H7 (cell line): ENCODE results near the gene ELAVL3. TPM values are rescaled to one million over a fixed set of nuclear protein-coding genes. Genes with fewer than 3 reads are reported as not detected.
A peak's percentile ranks its signal among the peaks of the same experiment; 100 is the strongest.
"Not testable (repeated sequence)": the region's sequence is repeated elsewhere in the genome, so short reads cannot be mapped to it uniquely, and the experiment has no call there.

Experiments
- DNase-seq: peaks from one replicate; pipeline ENCODE4 v3.0.0; 2012
- H3K27me3 ChIP-seq: 2 replicates; pipeline ENCODE4 v1.6.0; 2011; ENCODE audit warnings: mild to moderate bottlenecking, low read length; ENCODE audit not compliant: control insufficient read depth, insufficient read depth
- H3K36me3 ChIP-seq: replicated peaks from 2 replicates; pipeline ENCODE4 v1.5.1; 2011; ENCODE audit warnings: low read length; ENCODE audit not compliant: control insufficient read depth, insufficient read depth
- H3K4me3 ChIP-seq: 2 replicates; pipeline ENCODE4 v1.5.1; 2011; ENCODE audit warnings: low read depth, mild to moderate bottlenecking, control low read depth, low read length, moderate library complexity; ENCODE audit not compliant: insufficient read depth
- total RNA-seq: library from RNA; depleted of rRNA; stranded (reverse); fragments of >200 nt; shearing (Covaris generic); gene quantifications from 2 replicates; pipeline ENCODE4 v1.2.3, GENCODE V29; 2014

Gene ELAVL3
- total RNA-seq, 1 experiment from 2014 or later, result 0.17 TPM

DNA sequence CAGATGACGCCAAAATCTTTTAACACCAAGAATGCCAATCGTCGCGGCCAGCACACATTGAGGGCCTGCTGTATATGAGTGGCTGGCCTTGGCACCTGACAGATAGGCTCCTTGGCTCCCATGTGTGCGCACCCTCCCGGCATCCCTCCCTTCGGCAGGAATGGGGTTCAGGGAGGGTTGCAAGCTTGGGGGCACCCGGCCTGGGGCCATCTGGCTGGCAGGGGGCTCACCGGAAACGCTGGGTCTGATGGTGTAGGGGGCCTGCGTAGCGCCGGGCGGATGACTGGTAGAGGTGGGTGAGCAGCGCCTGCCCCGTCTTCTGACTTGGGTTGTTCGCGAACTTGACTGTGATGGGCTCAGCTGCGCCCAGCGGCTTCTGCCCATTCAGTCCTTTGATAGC is 23.0 kb downstream of the ELAVL3 start:
- Histone ChIP-seq H3K36me3 (no peaks in the 10 kb centered on the region), H3K27me3 (no peaks in the 10 kb centered on the region)
- peak; percentile 56 for DNase-seq

DNA sequence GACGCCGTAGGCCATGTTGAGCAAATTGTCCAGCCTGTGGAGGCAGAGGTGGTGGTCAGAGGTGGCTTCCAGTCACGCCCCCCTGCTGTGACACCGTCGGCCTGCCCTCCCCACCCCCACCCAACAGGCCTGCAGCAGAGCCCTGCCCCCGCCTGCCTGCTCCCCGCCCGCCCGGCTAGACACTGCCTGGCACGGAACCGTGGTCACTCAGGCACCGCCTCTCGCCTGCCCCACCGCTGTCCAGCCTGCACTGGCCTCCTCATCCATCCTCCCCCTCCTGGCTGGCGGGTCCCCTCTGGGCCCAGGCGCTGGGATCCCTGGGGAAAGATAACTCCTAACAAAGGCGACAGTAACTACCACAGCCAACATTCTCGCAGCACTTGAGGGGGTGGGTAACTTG is 23.7 kb downstream of the ELAVL3 start:
- H3K27me3 ChIP-seq, result no peaks in the 10 kb centered on the region
- peak; percentile 78 for DNase-seq
- H3K4me3 ChIP-seq, result no peak overlapping the region
- no peaks in the 10 kb centered on the region for H3K36me3 ChIP-seq

More for the DNA sequence above, 23.0 kb downstream of the ELAVL3 start:
- no peak overlapping the region for H3K4me3 ChIP-seq

DNA sequence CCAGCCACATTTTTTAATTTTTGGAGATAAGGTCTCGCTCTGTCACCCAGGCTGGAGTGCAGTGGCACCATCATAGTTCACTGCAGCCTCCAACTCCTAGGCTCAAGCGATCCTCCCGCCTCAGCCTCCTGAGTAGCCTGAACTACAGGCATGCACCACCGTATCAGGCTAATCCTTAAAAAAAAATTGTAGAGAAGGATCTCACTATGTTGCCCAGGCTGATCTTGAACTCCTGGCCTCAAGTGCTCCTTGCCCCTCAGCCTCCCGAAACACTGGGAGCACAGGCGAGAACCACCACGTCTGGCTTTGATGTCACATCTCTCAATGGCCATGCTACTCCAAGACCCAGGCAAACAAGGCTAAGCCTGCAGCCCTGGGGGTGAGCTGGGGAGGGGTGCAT is 24.2 kb downstream of the ELAVL3 start:
- DNase-seq, result no peak
- no peak overlapping the region for H3K4me3 ChIP-seq
- no peaks in the 10 kb centered on the region for H3K36me3 ChIP-seq
- H3K27me3 ChIP-seq, result no peaks in the 10 kb centered on the region

DNA sequence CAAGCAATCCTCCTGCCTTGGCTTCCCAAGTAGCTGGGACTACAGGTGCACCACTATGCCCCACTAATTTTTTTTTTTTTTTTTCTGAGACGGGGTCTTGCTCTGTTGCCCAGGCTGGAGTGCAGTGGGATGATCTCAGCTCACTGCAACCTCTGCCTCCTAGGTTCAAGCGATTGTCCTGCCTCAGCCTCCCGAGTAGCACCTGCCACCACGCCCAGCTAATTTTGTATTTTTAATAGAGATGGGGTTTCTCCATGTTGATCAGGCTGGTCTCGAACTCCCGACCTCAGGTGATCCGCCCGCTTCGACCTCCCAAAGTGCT is 25.7 kb downstream of the ELAVL3 start:
- not testable (repeated sequence) for H3K36me3 ChIP-seq, H3K4me3 ChIP-seq, DNase-seq, H3K27me3 ChIP-seq

DNA sequence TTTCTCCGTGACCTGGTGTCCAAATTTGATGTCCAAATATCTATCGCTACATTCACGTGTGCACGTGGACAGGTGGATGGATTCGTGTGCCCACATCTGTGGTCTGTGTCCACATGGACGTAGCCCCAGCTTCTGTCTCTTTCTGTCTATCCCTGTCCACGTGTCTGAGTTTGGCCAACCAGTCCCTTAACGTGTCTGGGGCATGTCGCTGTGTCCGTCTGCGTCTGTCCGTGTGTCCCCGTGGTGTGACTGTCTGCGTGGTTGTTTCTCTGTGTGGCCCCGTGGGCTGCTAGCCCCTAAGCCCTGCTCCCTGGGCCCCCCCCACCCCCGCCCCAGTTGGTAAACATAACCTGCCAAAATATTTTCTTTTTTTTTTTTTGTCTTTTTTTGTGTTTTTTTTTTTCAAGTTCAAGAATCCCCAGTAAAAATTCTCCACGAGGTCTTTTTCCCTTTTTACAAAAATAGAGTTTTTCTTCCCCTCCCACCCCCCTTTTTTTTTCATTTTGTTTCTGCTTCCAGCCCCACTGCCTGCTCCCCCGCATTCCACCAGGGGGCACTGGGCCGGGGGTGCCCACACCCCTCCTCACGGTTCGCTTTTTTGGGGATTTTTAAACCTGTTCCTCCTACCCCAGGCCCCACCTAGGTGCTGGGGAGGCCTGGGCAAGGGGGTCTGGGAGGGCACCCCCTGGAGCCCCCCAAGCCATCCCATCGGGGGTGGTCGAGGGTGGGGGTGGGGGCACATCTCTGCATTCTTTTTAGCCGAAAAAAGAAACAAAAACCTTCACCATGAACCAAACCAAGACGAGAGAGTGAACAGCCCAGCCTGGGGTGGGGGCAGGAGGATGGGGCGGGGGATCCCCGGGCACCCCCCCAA is 27.1 kb downstream of the ELAVL3 start:
- H3K36me3 ChIP-seq, result no peaks in the 10 kb centered on the region; the same call in 1 of the 2 replicates
- H3K4me3 ChIP-seq, result no peak overlapping the region
- no peaks in the 10 kb centered on the region for H3K27me3 ChIP-seq
- peak; percentile 96 for DNase-seq

DNA sequence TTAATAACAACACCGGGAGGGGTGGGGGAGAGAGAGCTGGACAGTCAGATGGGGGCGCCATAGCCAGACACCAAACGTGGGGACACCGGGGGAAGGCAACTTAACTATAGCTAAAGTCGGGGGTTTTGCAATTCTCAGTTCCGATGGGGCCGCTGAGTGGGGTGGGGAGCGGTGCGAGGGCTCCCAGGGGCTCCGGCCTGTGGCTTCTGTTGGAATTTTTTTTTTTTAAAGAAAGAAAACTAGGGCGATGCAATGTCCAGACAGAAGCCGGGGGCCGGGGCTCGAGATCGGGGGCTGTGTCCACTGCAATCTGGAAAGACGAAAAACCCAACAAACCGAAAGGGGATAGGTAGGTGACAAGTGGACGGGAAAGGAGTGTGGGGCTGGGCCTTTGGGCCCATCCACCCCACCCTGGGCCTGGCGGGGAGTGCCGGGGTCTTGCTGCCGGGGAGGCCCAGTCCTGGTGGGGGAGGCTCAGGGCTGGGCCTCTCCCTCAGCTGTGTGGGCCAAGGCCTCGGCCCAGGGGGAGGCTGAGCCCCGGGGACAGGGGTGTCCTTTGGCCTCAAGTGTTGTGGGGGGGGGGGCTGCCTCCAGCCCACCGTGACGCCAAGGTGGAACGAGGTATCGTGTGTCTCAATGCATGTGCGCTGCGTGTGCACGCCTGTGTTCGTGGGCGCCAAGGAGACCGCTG is 28.1 kb downstream of the ELAVL3 start:
- Histone ChIP-seq H3K27me3 (no peaks in the 10 kb centered on the region), H3K36me3 (peaks cover 6% of the 10 kb centered on the region), H3K4me3 (no peak overlapping the region)
- DNase-seq, result peak; percentile 86

DNA sequence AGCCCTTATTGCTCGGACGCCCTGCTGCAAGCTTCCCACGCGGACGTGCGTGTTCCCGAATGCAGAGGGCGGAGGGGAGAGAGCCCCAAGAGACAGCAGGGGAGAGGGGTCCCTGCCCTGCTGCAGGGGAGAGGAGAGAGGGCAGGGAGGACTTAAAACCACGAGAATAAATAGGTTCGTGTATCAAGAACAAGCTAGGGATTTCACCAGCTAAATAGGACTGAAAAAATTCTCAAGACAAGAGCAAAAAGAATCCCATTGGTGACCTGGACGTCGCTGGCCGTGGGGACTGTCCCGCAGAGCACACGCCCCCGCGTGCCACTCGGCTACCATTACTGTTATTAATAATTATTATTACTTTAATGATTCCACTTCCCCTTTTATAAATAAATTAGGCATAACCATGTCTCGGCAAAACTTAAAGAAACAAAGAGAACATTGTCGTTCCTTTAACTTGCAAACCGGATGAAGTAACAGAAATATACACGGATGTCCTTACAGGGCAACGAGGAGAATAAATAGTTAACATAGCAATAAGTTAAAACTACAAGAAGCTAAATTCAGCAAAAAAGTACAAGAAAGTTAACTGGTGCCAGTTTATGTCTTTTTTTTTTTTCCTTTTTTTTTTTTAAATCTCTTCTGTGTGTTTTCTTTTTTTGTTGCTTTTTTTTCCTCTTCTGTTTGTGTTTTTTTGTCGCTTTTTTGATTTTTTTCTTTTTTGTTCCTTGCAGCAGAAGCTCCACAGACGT is 28.8 kb downstream of the ELAVL3 start:
- Histone ChIP-seq H3K27me3 (no peaks in the 10 kb centered on the region), H3K4me3 (no peak overlapping the region), H3K36me3 (peaks cover 6% of the 10 kb centered on the region)
- DNase-seq, result no peak

DNA sequence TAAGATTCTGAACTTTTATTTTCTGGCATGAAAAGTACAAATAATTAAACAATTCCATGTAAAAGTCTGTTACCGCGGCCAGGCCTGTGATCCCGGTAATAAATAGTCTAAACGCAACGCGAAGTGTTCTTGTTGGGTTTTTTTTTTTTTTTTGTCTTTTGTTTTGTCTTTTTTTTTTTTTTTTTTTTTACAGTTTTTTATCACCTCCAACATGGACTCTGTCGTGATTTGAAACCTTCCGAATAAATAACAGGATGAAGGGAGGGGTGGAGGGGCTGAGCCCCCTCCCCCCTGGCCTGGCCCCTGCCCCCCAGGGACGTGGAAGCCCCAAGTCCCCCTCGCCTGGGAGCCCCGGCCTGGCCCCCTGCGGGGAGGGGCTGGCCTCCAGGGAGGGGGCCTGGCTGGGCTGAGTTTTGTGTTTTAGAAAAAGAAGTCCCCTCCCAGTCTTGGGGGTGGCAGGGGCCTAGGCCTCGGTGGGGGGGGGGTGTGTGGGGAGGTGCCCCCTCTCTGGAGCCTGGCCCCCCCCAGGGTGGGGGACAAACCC is 29.4 kb downstream of the ELAVL3 start:
- Histone ChIP-seq H3K27me3 (no peaks in the 10 kb centered on the region), H3K36me3 (peaks cover 6% of the 10 kb centered on the region), H3K4me3 (no peak overlapping the region)
- peak; percentile 91 for DNase-seq

DNA sequence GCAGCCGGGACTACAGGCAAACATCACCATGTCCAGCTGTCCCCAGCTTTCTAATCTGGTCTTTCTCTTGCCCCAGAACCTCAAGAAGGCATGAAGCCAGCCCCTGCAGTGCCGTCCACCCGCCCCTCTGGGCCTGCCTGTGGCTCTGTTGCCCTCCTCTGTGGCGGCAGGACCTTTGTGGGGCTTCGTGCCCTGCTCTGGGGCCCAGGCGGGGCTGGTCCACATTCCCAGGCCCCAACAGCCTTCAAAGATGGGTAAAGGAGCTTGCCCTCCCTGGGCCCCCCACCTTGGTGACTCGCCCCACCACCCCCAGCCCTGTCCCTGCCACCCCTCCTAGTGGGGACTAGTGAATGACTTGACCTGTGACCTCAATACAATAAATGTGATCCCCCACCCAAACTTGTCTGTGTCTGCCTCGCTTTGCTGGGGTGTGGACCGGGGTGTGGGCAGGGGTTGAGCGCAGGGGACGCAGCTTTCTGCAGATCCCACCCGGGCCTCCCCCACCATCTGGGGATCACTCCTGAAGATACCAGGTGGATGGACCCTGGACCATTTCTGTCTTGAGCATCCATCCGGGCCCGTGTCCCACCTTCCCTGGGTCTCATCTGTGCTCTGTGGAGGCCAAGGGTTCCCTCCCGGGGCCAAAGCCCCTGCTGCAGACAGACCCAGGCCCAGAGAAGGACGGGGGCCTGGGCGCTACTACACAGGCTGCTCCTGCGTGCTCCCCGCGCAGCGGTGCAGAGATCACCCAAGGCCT is 30.1 kb downstream of the ELAVL3 start:
- peak; percentile 81 for DNase-seq
- H3K27me3 ChIP-seq, result no peaks in the 10 kb centered on the region
- H3K4me3 ChIP-seq, result no peak overlapping the region
- H3K36me3 ChIP-seq, result peaks cover 6% of the 10 kb centered on the region

DNA sequence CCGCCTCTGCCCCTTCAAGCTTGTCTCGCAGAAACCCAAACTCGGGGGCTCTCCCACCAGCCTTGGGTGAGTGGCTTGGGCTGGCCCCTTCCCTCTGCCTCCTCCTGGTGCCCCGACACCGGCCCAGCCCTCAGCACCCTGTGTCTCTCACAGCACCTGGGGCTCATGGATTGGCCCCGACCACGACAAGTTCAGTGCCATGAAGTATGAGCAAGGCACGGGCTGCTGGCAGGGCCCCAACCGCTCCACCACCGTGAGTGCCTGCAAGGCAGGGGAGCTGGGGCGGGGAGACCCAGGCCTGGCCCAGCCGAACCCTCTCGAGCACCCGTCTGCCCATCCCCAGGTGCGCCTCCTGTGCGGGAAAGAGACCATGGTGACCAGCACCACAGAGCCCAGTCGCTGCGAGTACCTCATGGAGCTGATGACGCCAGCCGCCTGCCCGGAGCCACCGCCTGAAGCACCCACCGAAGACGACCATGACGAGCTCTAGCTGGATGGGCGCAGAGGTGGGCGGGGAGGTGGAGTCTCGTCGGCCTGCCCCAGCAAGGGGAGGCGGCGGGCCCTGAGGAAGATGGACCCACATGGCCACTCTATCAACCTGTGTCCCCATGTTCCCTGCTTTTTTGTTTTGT is 31.8 kb downstream of the ELAVL3 start:
- H3K27me3 ChIP-seq, result no peaks in the 10 kb centered on the region

DNA sequence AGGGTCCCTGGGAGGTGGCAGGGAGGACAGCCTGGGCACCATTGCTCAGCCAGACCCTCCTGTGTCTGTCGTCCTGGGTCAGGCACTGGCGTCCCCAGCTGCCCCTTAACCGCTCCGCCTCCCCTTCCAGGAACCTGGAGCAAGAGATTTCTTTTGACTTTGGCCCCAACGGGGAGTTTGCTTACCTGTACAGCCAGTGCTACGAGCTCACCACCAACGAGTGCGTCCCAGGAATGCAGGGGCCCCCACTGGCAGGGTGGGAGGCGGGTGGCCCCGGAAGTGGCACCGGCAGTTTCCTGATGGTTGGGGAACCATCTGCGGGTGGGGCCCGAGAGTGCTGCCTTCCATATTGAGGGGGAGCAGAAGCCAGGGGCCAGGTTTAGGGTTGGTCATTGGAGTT is 32.4 kb downstream of the ELAVL3 start:
- peak; percentile 45 for DNase-seq
- Histone ChIP-seq H3K4me3 (no peak overlapping the region), H3K36me3 (peaks cover 8% of the 10 kb centered on the region), H3K27me3 (no peaks in the 10 kb centered on the region)

More for the DNA sequence above, 31.8 kb downstream of the ELAVL3 start:
- H3K4me3 ChIP-seq, result no peak overlapping the region
- peaks cover 7% of the 10 kb centered on the region for H3K36me3 ChIP-seq
- peak; percentile 53 for DNase-seq

DNA sequence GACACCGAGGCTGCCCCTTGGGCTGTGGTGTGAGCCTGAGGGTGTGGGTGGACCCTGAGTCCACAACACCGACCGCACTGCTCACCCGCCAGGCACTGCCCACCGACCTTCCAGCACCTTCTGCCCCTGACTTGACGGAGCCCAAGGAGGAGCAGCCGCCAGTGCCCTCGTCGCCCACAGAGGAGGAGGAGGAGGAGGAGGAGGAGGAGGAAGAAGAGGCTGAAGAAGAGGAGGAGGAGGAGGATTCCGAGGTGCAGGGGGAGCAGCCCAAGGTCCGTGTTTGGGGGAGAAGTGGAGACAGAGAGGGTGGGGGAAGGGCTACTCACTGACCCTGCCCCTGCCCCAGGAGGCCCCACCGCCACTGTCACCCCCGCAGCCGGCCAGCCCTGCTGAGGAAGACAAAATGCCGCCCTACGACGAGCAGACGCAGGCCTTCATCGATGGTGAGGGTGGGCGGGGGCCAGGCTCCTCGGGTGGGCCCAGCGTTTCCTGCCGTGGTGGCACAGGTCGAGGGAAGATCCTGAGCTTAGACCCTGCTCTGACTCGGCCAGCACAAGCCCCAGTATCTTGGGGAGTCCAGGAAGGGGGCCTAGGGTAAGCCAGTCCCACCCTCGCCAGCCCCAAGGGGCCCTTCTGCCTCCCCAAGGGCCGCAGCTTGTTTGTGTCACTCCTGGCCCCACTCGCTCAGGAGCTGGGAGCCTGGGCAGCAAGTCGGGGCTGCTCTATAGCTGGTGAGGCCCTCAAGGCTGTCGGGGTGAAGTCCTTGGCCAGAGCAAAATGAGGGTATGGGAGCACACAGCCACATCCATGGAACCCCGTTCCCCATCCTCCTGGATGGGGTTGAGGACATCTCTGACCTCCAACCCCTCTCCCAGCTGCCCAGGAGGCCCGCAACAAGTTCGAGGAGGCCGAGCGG is 33.2 kb downstream of the ELAVL3 start:
- Histone ChIP-seq H3K4me3 (no peak overlapping the region), H3K36me3 (peaks cover 8% of the 10 kb centered on the region), H3K27me3 (no peaks in the 10 kb centered on the region)
- peak; percentile 50 for DNase-seq
